ENCODE measurements around the gene BTF3. TPM values are rescaled to one million over a fixed set of nuclear protein-coding genes. Genes with fewer than 3 reads are reported as not detected.

The BTF3 gene
- total and polyA plus RNA-seq, 9 of the 15 experiments (the other 6 are each of a cell fraction or from before 2014, with no cell fraction given) = 534 to 1,637 (median 848) TPM

- TF ChIP-seq EP400 (IDR thresholded peaks at IDR 0.05) (no peak), ZNF23 (CRISPR knock-in tag; IDR thresholded peaks at IDR 0.05) (no peak), ZNF124 (CRISPR knock-in tag; IDR thresholded peaks at IDR 0.05) (no peak), NFE2L1 (tag; IDR thresholded peaks at IDR 0.05; ENCODE audit: borderline replicate concordance, low read depth) (no peak), NFYB (IDR thresholded peaks at IDR 0.05; ENCODE audit: extremely low read depth, insufficient read length) (no peak), MCM5 (IDR thresholded peaks at IDR 0.05; ENCODE audit: low read depth) (no peak), DPF2 (IDR thresholded peaks at IDR 0.05) (no peak)
Observed at GRCh38 chr5:73542020-73542419, 43.8 kb downstream of the BTF3 start (continued).

GRCh38 chr5:73544429-73545402 is 46.5 kb downstream of the BTF3 start:
- ATAC-seq = no peak
- H3K9ac ChIP-seq (ENCODE audit: insufficient read depth in 1 of 2, low read depth in 2 of 2, low read length in 2 of 2) = no peak overlapping the region
- no peaks in the 10 kb centered on the region for H3K9me1 ChIP-seq (ENCODE audit: control insufficient read depth, insufficient read depth, low read length)
- peak overlapping the region; percentile 76 for H2AFZ ChIP-seq (ENCODE audit: low read depth, low read length)
- no peaks in the 10 kb centered on the region for H3K79me2 ChIP-seq (ENCODE audit: control insufficient read depth, insufficient read depth, low read length)
- no peak overlapping the region for H3K4me3 ChIP-seq
- H3K4me1 ChIP-seq (replicated peaks in 1 of 2; ENCODE audit: control insufficient read depth in 2 of 2, insufficient read depth in 2 of 2, low read length in 2 of 2) = peaks cover 0 to 5% of the 10 kb centered on the region in 2 experiments; a peak in 2 of 5 replicates
- DNase-seq (ENCODE audit: extremely low read depth in 1 of 4, low spot score in 3 of 4) = no peak
- no peaks in the 10 kb centered on the region for H3K9me3 ChIP-seq (replicated peaks; ENCODE audit: control insufficient read depth, insufficient read depth, low read depth, low read length)
- no peaks in the 10 kb centered on the region for H3K36me3 ChIP-seq (ENCODE audit: control insufficient read depth, insufficient read depth, low read length)
- H3K27me3 ChIP-seq (ENCODE audit: control insufficient read depth in 2 of 2, insufficient read depth in 2 of 2, low read length in 2 of 2) = no peaks in the 10 kb centered on the region
- BruUV-seq (replicated peaks) = no TSS peak
- intact Hi-C loops (cut with micrococcal nuclease) (no loop called here), in situ Hi-C loops (cut with MboI) (no loop called here)
- no peak overlapping the region; the same call in 1 of the 2 replicates for H3K4me2 ChIP-seq (ENCODE audit: insufficient read depth, low read length)
- no peak overlapping the region for H3K27ac ChIP-seq (ENCODE audit: extremely low read depth, low read depth, low read length)
- WGBS (ENCODE audit: insufficient coverage, low coverage, missing lambda C conversion rate) = 47% methylated on average over 9 of the region's 9 CpGs
- CTCF ChIA-PET (ENCODE audit: low intra/inter-chr PET ratio) = no interaction called here
- H4K20me1 ChIP-seq (replicated peaks; ENCODE audit: control insufficient read depth, insufficient read depth, low read length) = no peaks in the 10 kb centered on the region
- no peak for FAIRE-seq
- POLR2A ChIA-PET = interaction anchor here (1.1 kb wide), 1 partner anchor 14 kb away, joined by 3 read pairs; no protein-coding TSS in a partner anchor
- TF ChIP-seq ZNF589 (CRISPR knock-in tag; IDR thresholded peaks at IDR 0.05; ENCODE audit: low read depth) (no peak), RAD51 (IDR thresholded peaks at IDR 0.05; ENCODE audit: borderline replicate concordance, low read depth) (peak; percentile 85), ATF3 (IDR thresholded peaks at IDR 0.05) (no peak), ATF3 (CRISPR knock-in tag; conservative IDR thresholded peaks at IDR 0.05) (no peak), TFE3 (CRISPR knock-in tag; IDR thresholded peaks at IDR 0.05) (peak; percentile 93), PRDM10 (IDR thresholded peaks at IDR 0.05; ENCODE audit: partially characterized antibody) (peak; percentile 40), CBFA2T2 (conservative IDR thresholded peaks at IDR 0.05) (peak; percentile 28; the same call in 1 of the 2 replicates)
